Measurements from ENCODE around the gene C17orf58. TPM values are rescaled to one million over a fixed set of nuclear protein-coding genes. Genes with fewer than 3 reads are reported as not detected.
"Not testable (repeated sequence)": the region's sequence is repeated elsewhere in the genome, so short reads cannot be mapped to it uniquely, and the experiment has no call there.

C17orf58 gene
- total RNA-seq (2014; rRNA removed; shearing (Covaris generic)): 20.0 and 24.2 TPM in 2 replicates

GRCh38 chr17:67996301-67997171, at the start of gene C17orf58:
TSS of gene C17orf58 (minus strand) at chr17:67996469. CDS start at chr17:67996198, 271 bp downstream.
- DNase-seq (ENCODE audit: low spot score): not testable (repeated sequence)

GRCh38 chr17:68036304-68037147, 40.3 kb upstream of the C17orf58 start:
- peak; percentile 60 for DNase-seq (ENCODE audit: low spot score)

GRCh38 chr17:68035523-68036303, 39.4 kb upstream of the C17orf58 start, which contains the start of gene KPNA2:
TSS of gene KPNA2 (plus strand) at chr17:68035735. CDS start at chr17:68037133, 1,398 bp downstream.
- DNase-seq (ENCODE audit: low spot score): peak; percentile 96

GRCh38 chr17:68035131-68035522, 38.9 kb upstream of the C17orf58 start:
- DNase-seq (ENCODE audit: low spot score): no peak

- no peak for DNase-seq (ENCODE audit: low spot score)
These were observed 38.1 kb upstream of the C17orf58 start for GRCh38 chr17:68034452-68034776.

- peak; percentile 96 for DNase-seq (ENCODE audit: low spot score)
These were observed 37.6 kb upstream of the C17orf58 start for GRCh38 chr17:68033636-68034451.

- no peak for DNase-seq (ENCODE audit: low spot score)
These were observed 33.4 kb upstream of the C17orf58 start for GRCh38 chr17:68029512-68030215.

- not testable (repeated sequence) for DNase-seq (ENCODE audit: low spot score)
These were observed 26.3 kb upstream of the C17orf58 start for GRCh38 chr17:68022547-68022946.

GRCh38 chr17:68021963-68022362, 25.7 kb upstream of the C17orf58 start:
- no peak for DNase-seq (ENCODE audit: low spot score)

- DNase-seq (ENCODE audit: low spot score): not testable (repeated sequence)
These were observed 24.5 kb upstream of the C17orf58 start for GRCh38 chr17:68020791-68021190.

GRCh38 chr17:68020409-68020756, 24.1 kb upstream of the C17orf58 start:
- DNase-seq (ENCODE audit: low spot score): no peak

GRCh38 chr17:68019675-68020408, 23.6 kb upstream of the C17orf58 start:
- DNase-seq (ENCODE audit: low spot score): peak; percentile 98

GRCh38 chr17:68019336-68019674, 23.0 kb upstream of the C17orf58 start:
- no peak for DNase-seq (ENCODE audit: low spot score)

- not testable (repeated sequence) for DNase-seq (ENCODE audit: low spot score)
These were observed 22.2 kb upstream of the C17orf58 start for GRCh38 chr17:68018493-68018892.

GRCh38 chr17:68016838-68017237, 20.6 kb upstream of the C17orf58 start:
- no peak for DNase-seq (ENCODE audit: low spot score)

GRCh38 chr17:68015081-68015723, 18.9 kb upstream of the C17orf58 start:
- DNase-seq (ENCODE audit: low spot score): no peak

GRCh38 chr17:68013385-68013784, 17.1 kb upstream of the C17orf58 start:
- DNase-seq (ENCODE audit: low spot score): no peak

GRCh38 chr17:68011199-68011665, 15.0 kb upstream of the C17orf58 start:
- no peak for DNase-seq (ENCODE audit: low spot score)

GRCh38 chr17:68006797-68007196, 10.5 kb upstream of the C17orf58 start:
- DNase-seq (ENCODE audit: low spot score): no peak
